GM12878 (cell line): ENCODE results near the gene ACO1. TPM values are rescaled to one million over a fixed set of nuclear protein-coding genes. Genes with fewer than 3 reads are reported as not detected.

Source experiments
- ATAC-seq: fragments of 200-7000 bp; cut with Tn5 transposase; 3 replicates; pipeline ENCODE4 v1.9.1; 2020; ENCODE audit warnings: mild to moderate bottlenecking, moderate library complexity
- BruUV-seq: library from RNA; stranded (reverse); fragments of 400-500 nt; replicated peaks from 2 replicates; lab custom pipeline; 2021; lab: Mats Ljungman, UMichigan
- CTCF ChIA-PET: fragments of 300-600 bp; sonication (Branson Sonifier 250); formaldehyde crosslinking; extraction: SDS; loops from one replicate; lab custom pipeline; 2021; ENCODE audit warnings: inconsistent platforms; lab: Yijun Ruan, JAX
- POLR2A ChIA-PET: fragments of 350-600 bp; formaldehyde crosslinking; extraction: SDS; loops from one replicate; lab custom pipeline; 2021; ENCODE audit warnings: inconsistent platforms; lab: Charles Lee
- RAD21 ChIA-PET: fragments of 300-600 bp; sonication (Branson Sonifier 250); formaldehyde crosslinking; loops from one replicate; lab custom pipeline; 2023; ENCODE audit warnings: antibody characterized with exemption; ENCODE audit not compliant: unreplicated experiment; lab: Charles Lee
- SMC1A ChIA-PET: fragments of 300-600 bp; sonication (Branson Sonifier 250); formaldehyde crosslinking; loops from one replicate; lab custom pipeline; 2023; ENCODE audit not compliant: unreplicated experiment, uncharacterized antibody; lab: Charles Lee
- DNase-seq: peaks from one replicate; pipeline ENCODE4 v3.0.0-alpha.2; 2011; ENCODE audit warnings: low read depth, low spot score
- FAIRE-seq: peaks from 3 replicates; lab custom pipeline; 2011; peaks lifted over from hg19 to GRCh38; lab: Jason Lieb, UNC
- H2AFZ ChIP-seq: 2 replicates; pipeline ENCODE4 v1.6.0; 2011; ENCODE audit warnings: low read depth, low read length, control low read depth; ENCODE audit not compliant: control insufficient read depth
- H3K27ac ChIP-seq: 2 replicates; pipeline ENCODE4 v1.5.1; 2011; ENCODE audit warnings: control low read depth; ENCODE audit not compliant: control insufficient read depth, insufficient read depth
- H3K27me3 ChIP-seq, 2 experiments: replicated peaks in 1 of 2; 2 replicates each; pipeline versions ENCODE4 v1.6.0 to v1.6.1; 2011; ENCODE audit warnings: low read length in 1 of 2; ENCODE audit not compliant: control insufficient read depth in 2 of 2, insufficient read depth in 2 of 2
- H3K36me3 ChIP-seq, 2 experiments: 2 replicates each; pipeline ENCODE4 v1.5.1; 2011; ENCODE audit warnings: low read length in 1 of 2; ENCODE audit not compliant: control insufficient read depth in 2 of 2, insufficient read depth in 2 of 2
- H3K4me1 ChIP-seq: 2 replicates; pipeline ENCODE4 v1.6.1; 2011; ENCODE audit warnings: mild to moderate bottlenecking, low read length, moderate library complexity, mixed read lengths; ENCODE audit not compliant: control insufficient read depth, insufficient read depth
- H3K4me2 ChIP-seq: 2 replicates; pipeline ENCODE4 v1.6.0; 2011; ENCODE audit warnings: control low read depth; ENCODE audit not compliant: control insufficient read depth, insufficient read depth
- H3K4me3 ChIP-seq: fragments of 200-600 bp; sonication (generic); 2 replicates; pipeline ENCODE4 v1.5.1; 2016
- H3K79me2 ChIP-seq: 2 replicates; pipeline ENCODE4 v1.6.0; 2011; ENCODE audit warnings: low read length; ENCODE audit not compliant: control insufficient read depth, insufficient read depth
- H3K9ac ChIP-seq: 2 replicates; pipeline ENCODE4 v1.8.0; 2011; ENCODE audit warnings: low read length, control low read depth, mixed read lengths; ENCODE audit not compliant: control insufficient read depth, insufficient read depth
- H3K9me3 ChIP-seq: replicated peaks from 3 replicates; pipeline ENCODE4 v1.5.1; 2011; ENCODE audit warnings: mild to moderate bottlenecking, low read length; ENCODE audit not compliant: control insufficient read depth, insufficient read depth
- H4K20me1 ChIP-seq: 2 replicates; pipeline ENCODE4 v1.6.0; 2011; ENCODE audit not compliant: control insufficient read depth, insufficient read depth
- ATF2 ChIP-seq: IDR thresholded peaks from 2 replicates; pipeline ENCODE4 v1.6.1; 2012; ENCODE audit warnings: low read length, inconsistent platforms
- ATF3 ChIP-seq: IDR thresholded peaks from 2 replicates; pipeline ENCODE4 v1.6.1; 2011; ENCODE audit warnings: low read depth, mild to moderate bottlenecking, low read length, moderate library complexity, borderline replicate concordance; ENCODE audit errors: extremely low read depth
- E2F8 ChIP-seq: fragments of 450-650 bp; IDR thresholded peaks from 2 replicates; pipeline ENCODE4 v1.6.1; 2018; ENCODE audit warnings: mild to moderate bottlenecking, low read depth, moderate library complexity; ENCODE audit not compliant: partially characterized antibody
- HDAC6 ChIP-seq: fragments of 200-600 bp; sonication (generic); IDR thresholded peaks from one replicate; pipeline ENCODE4 v1.8.0; 2017; ENCODE audit warnings: antibody characterized with exemption; ENCODE audit not compliant: unreplicated experiment
- IRF5 ChIP-seq: fragments of 450-650 bp; IDR thresholded peaks from 2 replicates; pipeline ENCODE4 v1.6.1; 2017; ENCODE audit warnings: borderline replicate concordance
- KDM1A ChIP-seq: fragments of 200-600 bp; sonication (generic); IDR thresholded peaks from 2 replicates; pipeline ENCODE4 v1.6.1; 2016; ENCODE audit warnings: borderline replicate concordance
- MAX ChIP-seq: IDR thresholded peaks from 2 replicates; pipeline ENCODE4 v1.6.1; 2012; ENCODE audit warnings: low read depth, low read length, improper control_type of control experiment
- PBX3 ChIP-seq: IDR thresholded peaks from 2 replicates; pipeline ENCODE4 v1.6.1; 2011; ENCODE audit warnings: mild to moderate bottlenecking, low read depth, low read length, moderate library complexity; ENCODE audit not compliant: insufficient replicate concordance
- RAD51 ChIP-seq: fragments of 450-650 bp; IDR thresholded peaks from 2 replicates; pipeline ENCODE4 v1.6.1; 2016; ENCODE audit warnings: moderate library complexity, mild to moderate bottlenecking, inconsistent platforms
- SMAD1 ChIP-seq: fragments of 450-650 bp; IDR thresholded peaks from 2 replicates; pipeline ENCODE4 v1.6.1; 2018; ENCODE audit warnings: mild to moderate bottlenecking, low read depth; ENCODE audit not compliant: partially characterized antibody
- SMAD5 ChIP-seq: IDR thresholded peaks from 2 replicates; pipeline ENCODE4 v1.6.1; 2016; ENCODE audit warnings: antibody characterized with exemption, low read depth
- SP1 ChIP-seq: IDR thresholded peaks from one replicate; pipeline ENCODE4 v1.6.1; 2011; ENCODE audit warnings: low read depth, low read length
- TBL1XR1 ChIP-seq: IDR thresholded peaks from 2 replicates; pipeline ENCODE4 v1.6.1; 2012; ENCODE audit warnings: low read depth, low read length, improper control_type of control experiment
- WGBS: methylation state at CpG from one replicate; pipeline ENCODE4 v1.1.6; 2016; ENCODE audit warnings: low lambda C conversion rate; ENCODE audit not compliant: insufficient replicate concordance, insufficient coverage; ENCODE audit errors: missing lambda C conversion rate; 5-methylcytosine and 5-hydroxymethylcytosine counted together
- in situ Hi-C: fragments of 300-500 bp; cut with MboI; formaldehyde crosslinking; loops from 9 replicates; pipeline ENCODE4 v1.14.3; 2018; ENCODE audit warnings: mixed read lengths
- intact Hi-C: fragments of 100-400 bp; cut with micrococcal nuclease; formaldehyde crosslinking; loops from one replicate; pipeline ENCODE4 v1.14.2; 2022; ENCODE audit not compliant: unreplicated experiment
- polyA plus RNA-seq, 11 experiments: library from polyadenylated mRNA; depleted of rRNA in 4 of 11; unstranded in 6 of 11; stranded (reverse) in 5 of 11; fragments of >200 nt; fragmentation: Nextera tagmentation in 4 of 11; fragmentation: Illumina TruSeq in 1 of 11; extraction: Ambion mirVana in 4 of 11; extraction: Trizol in 1 of 11; gene quantifications; 1 replicate in 1 of 11; 2 replicates in 10 of 11; pipeline versions ENCODE4 v1.2.1 to v1.2.3, GENCODE V29; 2011 to 2016; ENCODE audit warnings: inconsistent platforms in 2 of 11, missing spikeins in 2 of 11, low read depth in 1 of 11
- total RNA-seq, 4 experiments: library from RNA; depleted of rRNA in 3 of 4; stranded (reverse); fragments of >200 nt in 3 of 4; fragmentation: Illumina TruSeq in 1 of 4; extraction: Trizol in 1 of 4; gene quantifications; 2 replicates each; pipeline versions ENCODE4 v1.2.1 to v1.2.3, GENCODE V29; 2013 to 2021

Gene ACO1
- total and polyA plus RNA-seq, 10 of the 15 experiments (the other 5 are each of a cell fraction or from before 2014, with no cell fraction given): 0.21 to 6.5 (median 3.3) TPM

GRCh38 chr9:32349013-32349412 lies 35.4 kb upstream of the ACO1 start:
- no peaks in the 10 kb centered on the region for H3K4me1 ChIP-seq
- RAD21 ChIA-PET: no interaction called here
- no peaks in the 10 kb centered on the region for H3K27me3 ChIP-seq
- FAIRE-seq (no peak), ATAC-seq (no peak), DNase-seq (no peak)
- no peak overlapping the region for H3K9ac ChIP-seq
- H3K4me2 ChIP-seq: no peak overlapping the region
- H3K36me3 ChIP-seq: no peaks in the 10 kb centered on the region
- H3K4me3 ChIP-seq: no peak overlapping the region
- H2AFZ ChIP-seq: no peak overlapping the region
- POLR2A ChIA-PET: no interaction called here
- no peaks in the 10 kb centered on the region for H4K20me1 ChIP-seq
- intact Hi-C loops: loop anchor here (10.0 kb wide), 1 partner anchor 204 kb away; no protein-coding TSS in a partner anchor
- WGBS: 72% methylated on average over 3 of the region's 3 CpGs
- no peaks in the 10 kb centered on the region for H3K9me3 ChIP-seq
- CTCF ChIA-PET: no interaction called here
- H3K27ac ChIP-seq: no peak overlapping the region
- TF ChIP-seq TBL1XR1 (no peak), SMAD5 (no peak), ATF3 (no peak), SP1 (no peak), PBX3 (no peak), E2F8 (no peak), ATF2 (no peak), HDAC6 (no peak), IRF5 (no peak), SMAD1 (no peak), RAD51 (no peak), KDM1A (no peak), MAX (no peak)
- in situ Hi-C loops: no loop called here
- H3K79me2 ChIP-seq: no peaks in the 10 kb centered on the region
- SMC1A ChIA-PET: no interaction called here
- no TSS peak for BruUV-seq
